Measurements from ENCODE around the gene NRP1.

The NRP1 gene

GRCh38 chr10:33314811-33315561 is 19.5 kb downstream of the NRP1 start:
- no peak overlapping the region for H3K4me3 ChIP-seq (ENCODE audit: control insufficient read depth, low read depth, low read length)
- peak; percentile 45 for DNase-seq (ENCODE audit: low read depth)
- TF ChIP-seq CTCF (conservative IDR thresholded peaks at IDR 0.05; ENCODE audit: control insufficient read depth, insufficient read depth, low read depth, low read length): no peak

- TF ChIP-seq CTCF (conservative IDR thresholded peaks at IDR 0.05; ENCODE audit: control insufficient read depth, insufficient read depth, low read depth, low read length): no peak
- no peak overlapping the region for H3K4me3 ChIP-seq (ENCODE audit: control insufficient read depth, low read depth, low read length)
- DNase-seq (ENCODE audit: low read depth): no peak
Observed at GRCh38 chr10:33311640-33312039, 22.8 kb downstream of the NRP1 start.

GRCh38 chr10:33310853-33311252 is 23.6 kb downstream of the NRP1 start:
- no peak overlapping the region for H3K4me3 ChIP-seq (ENCODE audit: control insufficient read depth, low read depth, low read length)
- no peak for DNase-seq (ENCODE audit: low read depth)
- no peak for TF ChIP-seq CTCF (conservative IDR thresholded peaks at IDR 0.05; ENCODE audit: control insufficient read depth, insufficient read depth, low read depth, low read length)

- no peak overlapping the region for H3K4me3 ChIP-seq (ENCODE audit: control insufficient read depth, low read depth, low read length)
- DNase-seq (ENCODE audit: low read depth): no peak
- no peak for TF ChIP-seq CTCF (conservative IDR thresholded peaks at IDR 0.05; ENCODE audit: control insufficient read depth, insufficient read depth, low read depth, low read length)
Observed at GRCh38 chr10:33309406-33309805, 25.1 kb downstream of the NRP1 start.

GRCh38 chr10:33307835-33308234 is 26.6 kb downstream of the NRP1 start:
- H3K4me3 ChIP-seq (ENCODE audit: control insufficient read depth, low read depth, low read length): no peak overlapping the region
- DNase-seq (ENCODE audit: low read depth): no peak
- TF ChIP-seq CTCF (conservative IDR thresholded peaks at IDR 0.05; ENCODE audit: control insufficient read depth, insufficient read depth, low read depth, low read length): no peak

GRCh38 chr10:33306701-33307519 is 27.6 kb downstream of the NRP1 start:
- no peak overlapping the region for H3K4me3 ChIP-seq (ENCODE audit: control insufficient read depth, low read depth, low read length)
- DNase-seq (ENCODE audit: low read depth): peak; percentile 84
- TF ChIP-seq CTCF (conservative IDR thresholded peaks at IDR 0.05; ENCODE audit: control insufficient read depth, insufficient read depth, low read depth, low read length): no peak

Measured in fibroblast of mammary gland (primary cell).